Gastrocnemius medialis (tissue), 4 donors: ENCODE data around the gene SGCA. TPM values are rescaled to one million over a fixed set of nuclear protein-coding genes. Genes with fewer than 3 reads are reported as not detected.

ENCODE experiments used
- ATAC-seq, 2 donors: fragments of 150-250 bp; one replicate each; pipeline ENCODE4 v1.9.1; 2016
- DNase-seq, 2 donors: peaks; one replicate each; pipeline ENCODE4 v3.0.0-alpha.2; 2019
- H3K27ac ChIP-seq, 4 donors: fragments of 200-600 bp; sonication (generic); 1 replicate in 1 of 4; 2 replicates in 3 of 4; pipeline ENCODE4 v1.5.1; 2016 to 2018; ENCODE audit warnings: mild to moderate bottlenecking in 2 of 4, moderate library complexity in 1 of 4
- H3K27me3 ChIP-seq, 3 donors: fragments of 200-600 bp; sonication (generic) in 2 of 3; 1 replicate in 1 of 3; 2 replicates in 2 of 3; pipeline versions ENCODE4 v1.5.1 to v1.6.0; 2016 to 2019; ENCODE audit warnings: mild to moderate bottlenecking in 1 of 3, moderate library complexity in 1 of 3
- H3K36me3 ChIP-seq, 2 donors: fragments of 200-600 bp; sonication (generic) in 1 of 2; one replicate each; pipeline ENCODE4 v1.5.1; 2017 to 2018
- H3K4me1 ChIP-seq, 2 donors: fragments of 200-600 bp; sonication (generic) in 1 of 2; one replicate each; pipeline ENCODE4 v1.5.1; 2016 to 2017; ENCODE audit warnings: mild to moderate bottlenecking in 2 of 2
- H3K4me3 ChIP-seq, 4 donors: fragments of 200-600 bp; sonication (generic) in 3 of 4; 1 replicate in 1 of 4; 2 replicates in 3 of 4; pipeline ENCODE4 v1.5.1; 2016 to 2019; ENCODE audit warnings: mild to moderate bottlenecking in 2 of 4
- H3K9me3 ChIP-seq, 3 donors: fragments of 200-600 bp; sonication (generic) in 2 of 3; 1 replicate in 1 of 3; 2 replicates in 2 of 3; pipeline ENCODE4 v1.5.1; 2016 to 2019
- POLR2A ChIP-seq, 2 donors: fragments of 450-650 bp; IDR thresholded peaks; one replicate each; pipeline ENCODE4 v1.6.1; 2017; ENCODE audit warnings: antibody characterized with exemption in 2 of 2, mild to moderate bottlenecking in 2 of 2, moderate library complexity in 2 of 2
- in situ Hi-C, 4 donors: fragments of 200-750 bp; cut with MboI; loops; one replicate each; pipeline versions ENCODE4 v1.15.0 to v1.8.0; 2017; ENCODE audit warnings: low sequenced_read_pairs in 4 of 4
- intact Hi-C: fragments of 100-400 bp; cut with DNase I; formaldehyde crosslinking; loops from one replicate; pipeline ENCODE4 v1.15.1; 2023; ENCODE audit warnings: low total_unique reads
- total RNA-seq, 4 donors: library from RNA; depleted of rRNA; stranded (reverse); fragments of >200 nt; gene quantifications; one replicate each; pipeline versions ENCODE4 v1.1.0 to v1.2.3, GENCODE V29; 2016
- TF ChIP-seq, protein P1 (sequence below), 5 experiments: fragments of 450-650 bp in 3 of 5; fragments of 200-600 bp in 2 of 5; sonication (generic) in 2 of 5; IDR thresholded peaks in 4 of 5; conservative IDR thresholded peaks in 1 of 5; 1 replicate in 4 of 5; 2 replicates in 1 of 5; pipeline ENCODE4 v1.5.1; 2016 to 2019; ENCODE audit warnings: antibody characterized with exemption in 5 of 5, mild to moderate bottlenecking in 3 of 5, moderate library complexity in 3 of 5

SGCA gene
- total RNA-seq, 4 donors from 2014 or later: 227 to 385 (median 292) TPM

DNA sequence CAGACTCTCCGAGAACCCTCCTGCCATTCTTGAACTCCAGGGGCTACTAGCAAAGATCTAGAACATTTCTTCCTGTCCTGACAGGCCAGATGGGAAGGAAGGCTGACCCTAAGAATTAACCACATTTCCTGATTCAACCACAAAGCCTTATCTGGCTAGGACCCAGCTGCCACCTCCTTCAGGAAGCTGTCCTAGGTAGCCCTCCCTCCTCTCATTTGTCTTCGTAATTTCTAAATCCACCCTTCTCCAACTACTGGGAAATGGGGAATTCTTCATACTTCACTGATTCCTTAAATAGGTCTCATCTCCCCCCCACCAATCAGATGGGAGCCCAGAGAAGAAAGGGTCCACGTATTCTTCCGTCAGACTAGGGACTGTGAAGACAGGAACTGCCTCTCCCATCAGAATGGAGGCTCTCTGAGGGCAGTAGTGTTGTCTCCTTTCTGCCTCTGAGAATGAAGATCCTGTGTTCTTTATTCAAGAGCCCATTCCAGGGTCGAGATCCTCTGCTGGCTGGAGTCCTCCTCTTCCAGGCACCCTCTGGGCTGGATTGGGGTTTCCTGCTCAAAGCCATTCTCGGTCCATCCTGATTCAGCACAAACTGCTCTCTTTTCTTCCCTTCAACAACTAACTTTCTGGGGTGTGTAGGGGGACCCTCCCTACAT, 38.0 kb upstream of the SGCA start:
- no peak for TF ChIP-seq POLR2A (IDR thresholded peaks at IDR 0.05)
- TF ChIP-seq, protein P1, sequence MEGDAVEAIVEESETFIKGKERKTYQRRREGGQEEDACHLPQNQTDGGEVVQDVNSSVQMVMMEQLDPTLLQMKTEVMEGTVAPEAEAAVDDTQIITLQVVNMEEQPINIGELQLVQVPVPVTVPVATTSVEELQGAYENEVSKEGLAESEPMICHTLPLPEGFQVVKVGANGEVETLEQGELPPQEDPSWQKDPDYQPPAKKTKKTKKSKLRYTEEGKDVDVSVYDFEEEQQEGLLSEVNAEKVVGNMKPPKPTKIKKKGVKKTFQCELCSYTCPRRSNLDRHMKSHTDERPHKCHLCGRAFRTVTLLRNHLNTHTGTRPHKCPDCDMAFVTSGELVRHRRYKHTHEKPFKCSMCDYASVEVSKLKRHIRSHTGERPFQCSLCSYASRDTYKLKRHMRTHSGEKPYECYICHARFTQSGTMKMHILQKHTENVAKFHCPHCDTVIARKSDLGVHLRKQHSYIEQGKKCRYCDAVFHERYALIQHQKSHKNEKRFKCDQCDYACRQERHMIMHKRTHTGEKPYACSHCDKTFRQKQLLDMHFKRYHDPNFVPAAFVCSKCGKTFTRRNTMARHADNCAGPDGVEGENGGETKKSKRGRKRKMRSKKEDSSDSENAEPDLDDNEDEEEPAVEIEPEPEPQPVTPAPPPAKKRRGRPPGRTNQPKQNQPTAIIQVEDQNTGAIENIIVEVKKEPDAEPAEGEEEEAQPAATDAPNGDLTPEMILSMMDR (IDR thresholded peaks at IDR 0.05 in 4 of 5, conservative IDR thresholded peaks at IDR 0.05 in 1 of 5): no peak
- DNase-seq: no peak
- no peaks in the 10 kb centered on the region for H3K9me3 ChIP-seq
- no peak for ATAC-seq
- H3K36me3 ChIP-seq: no peaks in the 10 kb centered on the region
- in situ Hi-C loops: no loop called here
- H3K4me3 ChIP-seq: no peak overlapping the region
- peaks cover 13 to 30% of the 10 kb centered on the region in 2 donors for H3K4me1 ChIP-seq
- H3K27ac ChIP-seq: no peak overlapping the region
- intact Hi-C loops: no loop called here
- H3K27me3 ChIP-seq: peaks cover 0 to 4% (median 0%) of the 10 kb centered on the region in 3 donors

DNA sequence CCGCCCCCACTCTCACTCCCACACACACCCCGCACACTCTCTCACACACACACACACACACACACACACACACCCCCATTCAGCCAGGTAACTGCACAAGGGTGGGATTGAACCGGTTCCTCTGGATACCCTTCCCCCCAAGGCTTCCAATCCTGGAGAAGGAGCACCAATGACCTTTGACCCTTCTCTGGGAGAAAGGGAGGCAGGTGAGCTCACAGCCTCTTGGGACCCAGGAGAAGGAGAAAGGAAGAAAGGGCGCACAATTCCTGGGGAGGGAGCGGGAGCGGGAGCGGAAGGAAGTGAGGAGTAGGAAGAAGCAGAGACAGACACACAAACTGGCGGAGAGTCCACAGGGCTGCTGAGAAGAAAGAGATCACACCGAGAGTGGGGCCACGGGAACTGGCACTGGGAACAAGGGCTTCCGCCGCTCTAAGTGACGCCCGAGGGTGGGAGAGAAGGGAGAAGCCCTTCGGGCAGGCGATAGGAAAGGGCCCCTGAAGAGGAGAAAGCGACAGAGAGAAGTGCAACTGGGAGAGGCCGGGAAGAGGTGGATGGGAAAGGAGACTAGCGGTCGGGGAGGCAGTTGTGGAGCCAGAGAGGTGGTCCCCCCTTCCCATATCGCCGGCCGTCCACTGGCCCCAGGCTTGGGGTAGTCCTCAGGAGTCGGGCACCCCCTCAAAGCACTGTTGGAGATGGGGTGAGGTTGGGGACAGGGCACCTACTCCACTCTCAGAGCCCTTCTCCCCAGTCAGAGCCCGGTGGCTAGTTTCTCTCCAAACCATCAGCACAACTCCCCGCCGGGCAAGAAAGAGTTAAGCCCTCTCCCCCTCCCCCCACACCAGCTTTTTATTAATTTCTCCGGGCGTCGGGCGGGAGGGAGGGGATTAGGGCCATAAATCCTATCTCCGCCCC, 37.1 kb upstream of the SGCA start:
- intact Hi-C loops: no loop called here
- DNase-seq (no peak), ATAC-seq (no peak)

DNA sequence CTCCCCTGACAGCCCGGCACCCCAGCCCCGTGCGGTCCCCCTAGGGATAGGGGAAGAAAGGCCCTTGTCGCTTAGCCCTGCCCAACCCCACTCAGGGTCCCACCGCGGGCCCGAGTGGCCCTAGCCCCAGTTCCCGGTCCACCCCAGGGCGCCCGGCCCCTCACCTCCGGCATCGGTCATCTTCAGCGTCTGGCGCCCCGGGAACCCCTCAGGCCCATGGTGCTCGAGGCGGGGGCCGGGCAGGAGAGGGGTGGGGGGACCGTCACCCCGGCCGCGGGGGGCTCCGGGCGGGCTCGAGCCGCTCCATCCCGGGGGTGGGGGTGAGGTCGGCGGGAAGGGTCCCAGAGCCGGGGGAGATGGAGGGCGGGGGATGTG, 36.5 kb upstream of the SGCA start:
- ATAC-seq: no peak

More for the DNA sequence above, 37.1 kb upstream of the SGCA start:
- H3K9me3 ChIP-seq: no peaks in the 10 kb centered on the region
- H3K4me3 ChIP-seq: peak overlapping the region; percentile 52 to 64 (median 54)
- TF ChIP-seq, protein P1 (IDR thresholded peaks at IDR 0.05 in 4 of 5, conservative IDR thresholded peaks at IDR 0.05 in 1 of 5): no peak
- no peak for TF ChIP-seq POLR2A (IDR thresholded peaks at IDR 0.05)
- H3K27ac ChIP-seq: no peak overlapping the region
- peaks cover 0 to 4% (median 0%) of the 10 kb centered on the region in 3 donors for H3K27me3 ChIP-seq
- in situ Hi-C loops: no loop called here
- peaks cover 22 to 36% of the 10 kb centered on the region in 2 donors for H3K4me1 ChIP-seq
- H3K36me3 ChIP-seq: no peaks in the 10 kb centered on the region

DNA sequence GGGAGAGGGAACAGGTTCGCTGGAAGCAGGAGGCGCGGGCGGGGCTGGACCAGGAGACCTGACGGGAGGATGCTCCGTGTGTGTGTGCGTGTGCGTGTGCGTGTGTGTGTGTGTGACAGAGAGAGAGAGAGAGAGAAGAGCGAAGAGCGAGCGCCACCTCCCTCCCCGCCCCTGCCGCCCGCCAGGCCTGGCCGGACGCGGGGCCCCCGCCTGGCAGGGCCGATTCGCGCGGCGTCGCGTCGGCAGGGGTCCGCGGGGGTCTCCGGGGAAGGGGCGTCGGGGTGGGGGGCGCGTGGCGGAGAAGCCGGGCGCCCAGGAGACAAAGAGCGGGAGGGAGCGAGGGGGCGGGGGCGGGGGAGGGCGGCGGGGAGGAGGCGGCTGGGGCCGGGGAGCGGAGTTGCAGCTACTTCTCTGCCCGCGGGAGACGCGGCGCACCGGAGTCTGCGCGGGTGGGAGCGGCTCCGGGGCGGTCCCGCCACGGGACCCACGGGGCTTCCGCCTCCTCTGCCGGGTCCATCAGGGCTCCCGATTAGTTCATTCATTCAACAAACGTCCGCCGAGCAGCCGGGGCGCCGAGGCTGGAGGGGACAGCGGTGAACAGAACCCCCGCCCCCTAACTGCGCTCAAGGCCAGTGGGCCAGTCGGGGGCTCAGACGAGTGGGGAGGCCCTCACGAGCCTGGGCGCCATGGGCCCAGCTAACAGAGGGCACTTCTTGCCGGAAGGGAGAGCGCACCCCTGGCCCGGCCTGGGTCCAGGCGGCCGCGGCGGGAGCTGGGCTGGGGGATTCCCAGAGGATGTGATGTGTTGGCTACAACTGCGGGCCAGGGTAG, 35.9 kb upstream of the SGCA start, which contains the start of gene SAMD14:
Gene SAMD14, minus strand, starts transcription at position 433 of the 831 bp plus-strand sequence. CDS start 5,201 bp downstream, outside the sequence.
- TF ChIP-seq, protein P1 (IDR thresholded peaks at IDR 0.05 in 4 of 5, conservative IDR thresholded peaks at IDR 0.05 in 1 of 5): no peak
- TF ChIP-seq POLR2A (IDR thresholded peaks at IDR 0.05): no peak
- H3K27me3 ChIP-seq: peaks cover 0 to 4% (median 0%) of the 10 kb centered on the region in 3 donors
- intact Hi-C loops (loop anchor here (5.0 kb wide), 1 partner anchor 37 kb away; the partner anchor contains the start of gene SGCA), in situ Hi-C loops (no loop called here)
- H3K4me3 ChIP-seq: peak within 1 kb of the TSS; percentile 52 to 64 (median 54)
- no peaks in the 10 kb centered on the region for H3K9me3 ChIP-seq
- no peaks in the 10 kb centered on the region for H3K36me3 ChIP-seq
- peak within 1 kb of the TSS; percentile 53 to 95 (median 92) for H3K27ac ChIP-seq
- H3K4me1 ChIP-seq: peaks cover 30 to 46% of the 10 kb centered on the region in 2 donors
- DNase-seq: no peak
- no peak for ATAC-seq

More for the DNA sequence above, 36.5 kb upstream of the SGCA start:
- H3K36me3 ChIP-seq: no peaks in the 10 kb centered on the region
- peaks cover 27 to 40% of the 10 kb centered on the region in 2 donors for H3K4me1 ChIP-seq
- in situ Hi-C loops: no loop called here
- no peaks in the 10 kb centered on the region for H3K9me3 ChIP-seq
- TF ChIP-seq POLR2A (IDR thresholded peaks at IDR 0.05): no peak
- TF ChIP-seq, protein P1 (IDR thresholded peaks at IDR 0.05 in 4 of 5, conservative IDR thresholded peaks at IDR 0.05 in 1 of 5): no peak
- DNase-seq: no peak
- intact Hi-C loops: no loop called here
- peaks cover 0 to 4% (median 0%) of the 10 kb centered on the region in 3 donors for H3K27me3 ChIP-seq
- H3K27ac ChIP-seq: no peak overlapping the region
- peak overlapping the region; percentile 52 to 64 (median 54) for H3K4me3 ChIP-seq
